ENCODE results near the gene ZNF181. TPM values are rescaled to one million over a fixed set of nuclear protein-coding genes. Genes with fewer than 3 reads are reported as not detected.

The ZNF181 gene
- total and polyA plus RNA-seq, 2 of the 8 experiments (the other 6 are each of a cell fraction or from before 2014, with no cell fraction given): 2.8 to 7.5 TPM

DNA sequence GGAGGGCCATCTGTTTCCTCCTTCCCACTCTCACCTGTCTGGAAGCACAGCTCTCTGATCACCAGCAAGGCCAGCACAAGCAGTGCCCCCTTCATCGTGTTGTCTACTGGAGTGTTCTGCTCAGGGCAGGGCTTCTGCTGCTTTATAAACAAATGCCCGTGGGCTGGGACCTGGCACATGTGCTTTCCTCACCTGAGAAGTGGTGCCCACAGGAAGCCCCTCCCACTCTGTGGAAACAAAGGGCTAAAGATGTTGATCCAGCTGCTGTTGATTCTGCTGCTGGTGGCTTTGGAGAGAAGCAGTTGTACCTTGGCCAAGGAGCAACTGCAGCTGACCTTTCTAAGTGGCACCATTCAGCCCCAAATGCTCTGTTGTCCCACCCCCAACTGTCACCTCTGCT, 26.4 kb upstream of the ZNF181 start:
- H3K4me2 ChIP-seq (ENCODE audit: insufficient read depth in 1 of 2, low read depth in 2 of 2, low read length in 2 of 2): no peak overlapping the region
- no peaks in the 10 kb centered on the region for H3K23me2 ChIP-seq (ENCODE audit: low read depth, low read length)
- H2AFZ ChIP-seq (ENCODE audit: low read length): no peak overlapping the region
- H2AK5ac ChIP-seq (ENCODE audit: low read depth, low read length): no peak overlapping the region
- 79% methylated on average over 2 of the region's 2 CpGs; no CpG with 5 or more reads in 1 of the 2 experiments for WGBS, 2 experiments (ENCODE audit: extremely low coverage in 1 of 2, insufficient coverage in 1 of 2, insufficient read length in 1 of 2, insufficient replicate concordance in 2 of 2, low coverage in 1 of 2, low lambda C conversion rate in 2 of 2, missing lambda C conversion rate in 1 of 2)
- H3K36me3 ChIP-seq (ENCODE audit: control insufficient read depth in 2 of 4, insufficient read depth in 4 of 4, low read length in 3 of 4): no peaks in the 10 kb centered on the region
- no peak overlapping the region for H2BK120ac ChIP-seq (replicated peaks; ENCODE audit: low read depth, low read length)
- no peak overlapping the region for H3K9ac ChIP-seq (replicated peaks in 1 of 4; ENCODE audit: extremely low read depth in 1 of 4, low read depth in 3 of 4, low read length in 3 of 4)
- H2BK12ac ChIP-seq (ENCODE audit: low read depth, low read length): no peak overlapping the region
- no peak overlapping the region for H3K14ac ChIP-seq (ENCODE audit: insufficient read length)
- H3K27me3 ChIP-seq (replicated peaks in 1 of 4; ENCODE audit: control insufficient read depth in 3 of 4, extremely low read depth in 1 of 4, insufficient read depth in 3 of 4, low read length in 3 of 4): no peaks in the 10 kb centered on the region
- no peak overlapping the region for H4K5ac ChIP-seq (ENCODE audit: insufficient read length, low read depth, low read length)
- H3K79me1 ChIP-seq (ENCODE audit: low read depth, low read length): no peaks in the 10 kb centered on the region
- peaks cover 22% of the 10 kb centered on the region in 2 experiments for H3K9me3 ChIP-seq (ENCODE audit: insufficient read depth in 2 of 2, low read depth in 1 of 2, low read length in 1 of 2)
- ChIA-PET CTCF (ENCODE audit: partially characterized antibody) (interaction anchor here (6.2 kb wide), 1 partner anchor 68 kb away, joined by 46 read pairs; no protein-coding TSS in a partner anchor), POLR2A (ENCODE audit: partially characterized antibody) (no interaction called here)
- H4K8ac ChIP-seq (ENCODE audit: extremely low read depth, insufficient read depth, low read length): no peak overlapping the region
- no peak overlapping the region for H3K4ac ChIP-seq (replicated peaks; ENCODE audit: insufficient read length, low read depth, low read length)
- H3K4me3 ChIP-seq (ENCODE audit: extremely low read depth in 1 of 4, insufficient read depth in 2 of 4, low read depth in 3 of 4, low read length in 4 of 4): no peak overlapping the region
- no peaks in the 10 kb centered on the region for H4K20me1 ChIP-seq (replicated peaks in 1 of 2; ENCODE audit: control insufficient read depth in 1 of 2, insufficient read depth in 2 of 2, low read length in 2 of 2)
- no peaks in the 10 kb centered on the region for H3K4me1 ChIP-seq (replicated peaks in 1 of 4; ENCODE audit: control insufficient read depth in 3 of 4, insufficient read depth in 4 of 4, low read length in 3 of 4)
- H4K91ac ChIP-seq (replicated peaks; ENCODE audit: insufficient read length, low read length): no peak overlapping the region
- no peak overlapping the region for H2BK15ac ChIP-seq (ENCODE audit: low read length)
- H3K79me2 ChIP-seq (ENCODE audit: control insufficient read depth in 1 of 2, insufficient read depth in 2 of 2, low read length in 2 of 2): no peaks in the 10 kb centered on the region
- no peak for FAIRE-seq
- H3K23ac ChIP-seq (ENCODE audit: insufficient read length): no peak overlapping the region
- no peak for DNase-seq (ENCODE audit: low read depth in 1 of 2, low spot score in 2 of 2)
- H3K56ac ChIP-seq (replicated peaks; ENCODE audit: insufficient read length, low read depth, low read length): no peak overlapping the region
- no peak overlapping the region for H3K18ac ChIP-seq (ENCODE audit: extremely low read depth, low read length)
- H2BK20ac ChIP-seq (ENCODE audit: low read length): no peak overlapping the region
- no peak overlapping the region for H3K27ac ChIP-seq (ENCODE audit: low read depth, low read length)
- no peak overlapping the region for H2BK5ac ChIP-seq (ENCODE audit: low read depth, low read length)
- TF ChIP-seq SP4 (IDR thresholded peaks at IDR 0.05; ENCODE audit: low read length): no peak
- TF ChIP-seq KDM5A (IDR thresholded peaks at IDR 0.05; ENCODE audit: low read length): no peak
- TF ChIP-seq, protein P1, sequence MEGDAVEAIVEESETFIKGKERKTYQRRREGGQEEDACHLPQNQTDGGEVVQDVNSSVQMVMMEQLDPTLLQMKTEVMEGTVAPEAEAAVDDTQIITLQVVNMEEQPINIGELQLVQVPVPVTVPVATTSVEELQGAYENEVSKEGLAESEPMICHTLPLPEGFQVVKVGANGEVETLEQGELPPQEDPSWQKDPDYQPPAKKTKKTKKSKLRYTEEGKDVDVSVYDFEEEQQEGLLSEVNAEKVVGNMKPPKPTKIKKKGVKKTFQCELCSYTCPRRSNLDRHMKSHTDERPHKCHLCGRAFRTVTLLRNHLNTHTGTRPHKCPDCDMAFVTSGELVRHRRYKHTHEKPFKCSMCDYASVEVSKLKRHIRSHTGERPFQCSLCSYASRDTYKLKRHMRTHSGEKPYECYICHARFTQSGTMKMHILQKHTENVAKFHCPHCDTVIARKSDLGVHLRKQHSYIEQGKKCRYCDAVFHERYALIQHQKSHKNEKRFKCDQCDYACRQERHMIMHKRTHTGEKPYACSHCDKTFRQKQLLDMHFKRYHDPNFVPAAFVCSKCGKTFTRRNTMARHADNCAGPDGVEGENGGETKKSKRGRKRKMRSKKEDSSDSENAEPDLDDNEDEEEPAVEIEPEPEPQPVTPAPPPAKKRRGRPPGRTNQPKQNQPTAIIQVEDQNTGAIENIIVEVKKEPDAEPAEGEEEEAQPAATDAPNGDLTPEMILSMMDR (IDR thresholded peaks at IDR 0.05; ENCODE audit: control extremely low read depth in 1 of 3, insufficient read depth in 1 of 3, low read depth in 1 of 3, low read length in 3 of 3): no peak
- no peak for TF ChIP-seq KDM1A (IDR thresholded peaks at IDR 0.05; ENCODE audit: borderline replicate concordance, low read length)
- no peak for TF ChIP-seq CHD2 (IDR thresholded peaks at IDR 0.05; ENCODE audit: low read length)
- TF ChIP-seq, protein P2, sequence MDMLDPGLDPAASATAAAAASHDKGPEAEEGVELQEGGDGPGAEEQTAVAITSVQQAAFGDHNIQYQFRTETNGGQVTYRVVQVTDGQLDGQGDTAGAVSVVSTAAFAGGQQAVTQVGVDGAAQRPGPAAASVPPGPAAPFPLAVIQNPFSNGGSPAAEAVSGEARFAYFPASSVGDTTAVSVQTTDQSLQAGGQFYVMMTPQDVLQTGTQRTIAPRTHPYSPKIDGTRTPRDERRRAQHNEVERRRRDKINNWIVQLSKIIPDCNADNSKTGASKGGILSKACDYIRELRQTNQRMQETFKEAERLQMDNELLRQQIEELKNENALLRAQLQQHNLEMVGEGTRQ (IDR thresholded peaks at IDR 0.05; ENCODE audit: low read length): no peak
- no peak for TF ChIP-seq BACH1 (IDR thresholded peaks at IDR 0.05; ENCODE audit: low read length)
- TF ChIP-seq TCF12 (IDR thresholded peaks at IDR 0.05; ENCODE audit: low read depth, low read length): no peak
- TF ChIP-seq POLR2AphosphoS5 (IDR thresholded peaks at IDR 0.05; ENCODE audit: low read depth, low read length): no peak
- TF ChIP-seq TEAD4 (IDR thresholded peaks at IDR 0.05; ENCODE audit: low read depth, low read length): no peak
- no peak for TF ChIP-seq GABPA (IDR thresholded peaks at IDR 0.05; ENCODE audit: borderline replicate concordance, insufficient read depth, low read length)
- TF ChIP-seq EGR1 (IDR thresholded peaks at IDR 0.05; ENCODE audit: borderline replicate concordance, low read depth, low read length): no peak
